ENCODE results near the gene PAX7.

DNA sequence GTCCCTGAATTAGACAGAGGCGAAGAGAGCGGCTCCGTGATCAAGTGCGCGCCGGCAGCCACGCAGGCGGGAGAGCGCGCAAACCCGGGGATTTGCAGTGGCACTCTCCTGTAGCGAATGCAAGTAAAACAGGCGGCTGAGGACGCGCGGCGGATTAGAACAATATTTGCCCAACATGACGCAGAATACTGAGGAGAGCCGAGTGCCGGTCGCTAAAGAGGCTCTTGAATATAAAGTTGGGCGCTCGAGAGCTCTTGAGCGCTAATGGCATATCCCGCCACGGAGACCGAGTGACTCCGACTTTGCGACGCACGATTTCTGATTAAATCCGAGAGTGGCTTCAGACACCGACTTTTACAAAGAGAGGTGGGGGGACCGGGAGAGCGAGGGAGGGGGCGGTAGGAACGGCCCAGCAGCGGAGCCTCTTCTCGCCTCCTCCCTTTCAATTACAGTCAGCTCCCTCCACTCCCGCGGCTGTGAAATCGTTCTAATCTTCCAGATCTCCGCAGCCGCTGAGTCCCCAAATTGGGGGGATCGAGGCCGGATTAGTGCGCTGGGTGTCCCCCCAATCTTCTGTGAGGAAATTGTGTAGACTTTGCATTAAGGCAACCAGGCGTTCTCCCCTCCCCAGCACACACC is 2.3 kb downstream of the PAX7 start:
- TF ChIP-seq CTCF (conservative IDR thresholded peaks at IDR 0.05 in 1 of 2, IDR thresholded peaks at IDR 0.05 in 1 of 2; ENCODE audit: extremely low read depth in 1 of 2, insufficient read depth in 1 of 2, low read depth in 1 of 2, low read length in 2 of 2), result no peak
- TF ChIP-seq EZH2 (IDR thresholded peaks at IDR 0.05; ENCODE audit: borderline replicate concordance, low read length), result peak; percentile 55

Measured in mammary epithelial cell (primary cell).